SK-N-SH treated with all-trans-retinoic acid at 6 μM for 48 hours (cell line): ENCODE measurements around the gene HTR2B.
"Not testable (repeated sequence)": the region's sequence is repeated elsewhere in the genome, so short reads cannot be mapped to it uniquely, and the experiment has no call there.

Experiments used
- ATAC-seq: fragments of 200-7000 bp; cut with Tn5 transposase; 3 replicates; pipeline ENCODE4 v1.9.1; 2020; ENCODE audit warnings: mild to moderate bottlenecking, moderate library complexity
- ARNTL ChIP-seq: fragments of 450-650 bp; formaldehyde crosslinking; IDR thresholded peaks from 2 replicates; pipeline ENCODE4 v1.5.0; 2020; ENCODE audit warnings: low read depth, mild to moderate bottlenecking, moderate library complexity, borderline replicate concordance
- BACH2 ChIP-seq: fragments of 250-450 bp; sonication (Bioruptor Pico); IDR thresholded peaks from 2 replicates; pipeline ENCODE4 v1.9.0; 2021; ENCODE audit warnings: mild to moderate bottlenecking, borderline replicate concordance
- CSDC2 ChIP-seq: fragments of 250-450 bp; sonication (Bioruptor Pico); IDR thresholded peaks from 2 replicates; pipeline ENCODE4 v1.5.0; 2020; ENCODE audit warnings: mild to moderate bottlenecking, moderate library complexity
- GLIS3 ChIP-seq: fragments of 250-450 bp; sonication (Bioruptor Pico); IDR thresholded peaks from 2 replicates; pipeline ENCODE4 v1.5.0; 2020; ENCODE audit warnings: mild to moderate bottlenecking, moderate library complexity
- ISL1 ChIP-seq: fragments of 250-450 bp; sonication (Bioruptor Pico); IDR thresholded peaks from 2 replicates; pipeline ENCODE4 v2.1.2; 2022; ENCODE audit warnings: mild to moderate bottlenecking, moderate library complexity
- OSR1 ChIP-seq: fragments of 250-450 bp; sonication (Bioruptor Pico); IDR thresholded peaks from 2 replicates; pipeline ENCODE4 v1.8.0; 2022; ENCODE audit warnings: moderate library complexity, mild to moderate bottlenecking, inconsistent platforms
- POU6F1 ChIP-seq: fragments of 250-450 bp; sonication (Bioruptor Pico); IDR thresholded peaks from 2 replicates; pipeline ENCODE4 v1.8.0; 2021; ENCODE audit warnings: low read depth, mild to moderate bottlenecking, moderate library complexity, borderline replicate concordance
- RARB ChIP-seq: fragments of 250-450 bp; sonication (Bioruptor Pico); IDR thresholded peaks from 2 replicates; pipeline ENCODE4 v1.8.0; 2021; ENCODE audit warnings: mild to moderate bottlenecking, moderate library complexity
- SNAI2 ChIP-seq: fragments of 250-450 bp; sonication (Bioruptor Pico); IDR thresholded peaks from 2 replicates; pipeline ENCODE4 v1.5.0; 2020; ENCODE audit warnings: mild to moderate bottlenecking, moderate library complexity
- TCF4 ChIP-seq: fragments of 250-450 bp; sonication (Bioruptor Pico); IDR thresholded peaks from 2 replicates; pipeline ENCODE4 v1.8.0; 2021; ENCODE audit warnings: mild to moderate bottlenecking, moderate library complexity, borderline replicate concordance
- TOX ChIP-seq: fragments of 250-450 bp; sonication (Bioruptor Pico); IDR thresholded peaks from 2 replicates; pipeline ENCODE4 v1.8.0; 2021; ENCODE audit warnings: mild to moderate bottlenecking, moderate library complexity, borderline replicate concordance
- TSHZ2 ChIP-seq: fragments of 250-450 bp; sonication (Bioruptor Pico); IDR thresholded peaks from 2 replicates; pipeline ENCODE4 v1.5.0; 2020; ENCODE audit warnings: mild to moderate bottlenecking, moderate library complexity
- ZC3H10 ChIP-seq: fragments of 250-450 bp; sonication (Bioruptor Pico); IDR thresholded peaks from 2 replicates; pipeline ENCODE4 v1.5.1; 2021; ENCODE audit warnings: mild to moderate bottlenecking, moderate library complexity
- ZFP3 ChIP-seq: fragments of 250-450 bp; sonication (Bioruptor Pico); IDR thresholded peaks from 2 replicates; pipeline ENCODE4 v1.5.0; 2020; ENCODE audit warnings: mild to moderate bottlenecking, moderate library complexity
- ZNF565 ChIP-seq: fragments of 450-650 bp; formaldehyde crosslinking; conservative IDR thresholded peaks from 2 replicates; pipeline ENCODE4 v1.5.0; 2020; ENCODE audit warnings: low read depth, mild to moderate bottlenecking, moderate library complexity
- ZNF70 ChIP-seq: fragments of 450-650 bp; formaldehyde crosslinking; IDR thresholded peaks from 2 replicates; pipeline ENCODE4 v1.5.0; 2020; ENCODE audit warnings: mild to moderate bottlenecking, moderate library complexity
- ZNF8 ChIP-seq: fragments of 450-650 bp; formaldehyde crosslinking; IDR thresholded peaks from 2 replicates; pipeline ENCODE4 v1.5.0; 2020; ENCODE audit warnings: mild to moderate bottlenecking, moderate library complexity
- TF ChIP-seq, protein P1 (sequence below): fragments of 250-450 bp; sonication (Bioruptor Pico); IDR thresholded peaks from 2 replicates; pipeline ENCODE4 v1.5.1; 2020; ENCODE audit warnings: low read depth, mild to moderate bottlenecking, moderate library complexity

HTR2B gene

GRCh38 chr2:231069379-231070054 lies 55.3 kb downstream of the HTR2B start:
- peak; percentile 31; the same call in 2 of the 3 replicates for ATAC-seq
- TF ChIP-seq ZNF8: no peak
- no peak for TF ChIP-seq POU6F1 (CRISPR knock-in tag)
- no peak for TF ChIP-seq TSHZ2 (CRISPR knock-in tag)
- peak; percentile 85 for TF ChIP-seq ISL1 (CRISPR knock-in tag)
- peak; percentile 52; the same call in 1 of the 2 replicates for TF ChIP-seq TCF4 (CRISPR knock-in tag)
- TF ChIP-seq OSR1 (CRISPR knock-in tag): no peak

DNA sequence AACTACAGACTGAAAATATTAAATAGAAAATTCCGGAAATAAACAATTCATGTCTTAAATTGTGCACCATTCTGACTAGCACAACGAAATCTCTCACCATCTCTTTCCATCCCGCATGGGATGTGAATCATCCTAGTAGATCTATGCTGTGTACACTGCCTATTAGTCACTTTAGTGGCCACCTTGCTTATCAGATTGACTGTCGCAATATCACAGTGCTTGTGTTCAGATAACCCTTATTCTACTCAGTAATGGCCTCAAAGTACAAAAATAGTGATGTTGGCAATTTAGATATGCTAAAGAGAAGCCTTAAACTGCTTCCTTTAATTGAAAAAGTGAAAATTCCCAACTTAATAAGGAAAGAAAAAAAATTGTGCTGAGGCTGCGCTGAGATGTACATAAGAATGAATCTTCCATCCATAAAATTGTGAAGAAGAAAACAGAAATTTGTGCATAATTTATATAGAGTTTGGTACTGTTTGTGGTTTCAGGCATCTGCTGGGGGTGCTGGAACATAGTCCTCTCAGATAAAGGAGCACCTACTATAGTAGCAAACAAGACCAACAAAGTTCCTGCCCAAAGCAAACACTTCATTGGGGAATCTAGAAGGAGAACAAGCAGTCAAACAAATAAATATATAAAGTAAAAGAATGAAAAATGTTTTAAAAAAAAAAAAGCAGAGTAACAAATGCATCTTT lies 56.2 kb downstream of the HTR2B start:
- TF ChIP-seq, protein P1, sequence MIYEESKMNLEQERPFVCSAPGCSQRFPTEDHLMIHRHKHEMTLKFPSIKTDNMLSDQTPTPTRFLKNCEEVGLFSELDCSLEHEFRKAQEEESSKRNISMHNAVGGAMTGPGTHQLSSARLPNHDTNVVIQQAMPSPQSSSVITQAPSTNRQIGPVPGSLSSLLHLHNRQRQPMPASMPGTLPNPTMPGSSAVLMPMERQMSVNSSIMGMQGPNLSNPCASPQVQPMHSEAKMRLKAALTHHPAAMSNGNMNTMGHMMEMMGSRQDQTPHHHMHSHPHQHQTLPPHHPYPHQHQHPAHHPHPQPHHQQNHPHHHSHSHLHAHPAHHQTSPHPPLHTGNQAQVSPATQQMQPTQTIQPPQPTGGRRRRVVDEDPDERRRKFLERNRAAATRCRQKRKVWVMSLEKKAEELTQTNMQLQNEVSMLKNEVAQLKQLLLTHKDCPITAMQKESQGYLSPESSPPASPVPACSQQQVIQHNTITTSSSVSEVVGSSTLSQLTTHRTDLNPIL (CRISPR knock-in tag): no peak
- TF ChIP-seq CSDC2 (CRISPR knock-in tag): no peak
- no peak for TF ChIP-seq SNAI2
- no peak for TF ChIP-seq ZNF70
- TF ChIP-seq ZNF565 (CRISPR knock-in tag): no peak
- TF ChIP-seq RARB (CRISPR knock-in tag): no peak
- peak; percentile 69 for ATAC-seq

GRCh38 chr2:231067531-231067930 lies 57.3 kb downstream of the HTR2B start:
- not testable (repeated sequence) for ATAC-seq

DNA sequence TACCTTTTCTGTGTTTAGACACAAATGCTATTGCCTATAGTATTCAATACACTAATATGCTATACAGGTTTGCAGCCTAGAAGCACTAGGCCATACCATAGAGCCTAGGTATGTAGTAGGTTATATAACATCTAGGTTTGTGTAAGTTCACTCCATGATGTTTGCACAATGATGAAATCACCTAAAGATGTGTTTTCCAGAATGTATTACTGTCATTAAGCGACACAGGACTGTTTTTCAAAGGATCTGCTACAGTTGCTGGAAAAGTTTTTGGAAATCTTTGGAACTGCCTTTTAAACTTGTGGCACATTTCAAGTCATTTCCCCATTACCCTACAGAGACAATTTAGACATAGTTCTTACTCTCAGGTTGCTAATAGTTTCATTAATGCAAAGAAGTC lies 58.9 kb downstream of the HTR2B start:
- TF ChIP-seq ZNF70 (no peak), GLIS3 (CRISPR knock-in tag) (no peak), ARNTL (CRISPR knock-in tag) (no peak), ZFP3 (CRISPR knock-in tag) (no peak), ZC3H10 (CRISPR knock-in tag) (no peak), TOX (no peak)
- TF ChIP-seq, protein P1 (CRISPR knock-in tag): no peak
- ATAC-seq: no peak

DNA sequence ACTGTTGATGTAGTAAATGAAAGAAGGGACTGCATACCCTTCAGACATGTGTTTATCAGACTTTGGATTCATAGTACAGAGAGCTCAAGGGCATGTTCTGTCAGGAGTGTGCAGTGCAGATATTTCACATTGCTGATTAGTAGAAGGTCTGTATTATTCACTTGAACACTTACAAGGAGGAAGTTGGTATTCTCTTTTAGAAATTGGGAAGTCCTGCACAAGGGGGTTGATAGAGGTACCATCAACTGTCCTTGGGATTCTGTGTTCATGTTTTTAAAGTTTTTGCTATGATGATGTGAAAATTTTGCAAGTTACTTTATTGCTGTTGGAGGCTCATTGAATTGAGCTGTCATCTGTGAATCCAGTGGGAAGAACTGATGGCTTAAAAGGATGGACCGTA lies 61.5 kb downstream of the HTR2B start:
- ATAC-seq: no peak
- no peak for TF ChIP-seq BACH2 (CRISPR knock-in tag)
- TF ChIP-seq POU6F1 (CRISPR knock-in tag): no peak
